ENCODE results near the gene SPAG4.

The SPAG4 gene

DNA sequence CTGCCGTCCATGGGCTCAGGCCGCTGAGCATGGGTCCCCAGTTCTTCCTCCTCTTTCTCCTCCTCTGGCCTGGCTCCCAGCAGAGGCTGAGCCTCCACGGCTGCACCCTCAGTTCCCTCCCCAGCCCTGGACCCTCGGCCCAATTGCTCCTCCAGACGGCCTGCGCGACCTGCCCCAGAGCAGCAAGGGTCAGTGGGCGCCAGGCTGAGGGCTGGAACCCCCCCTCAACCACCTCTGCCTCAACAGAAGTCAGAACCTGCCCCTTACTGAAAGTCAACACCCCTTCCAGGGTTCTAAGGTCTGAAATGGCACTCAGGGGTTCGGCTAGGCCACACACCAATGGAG, 15.9 kb upstream of the SPAG4 start:
- Histone ChIP-seq H3K27ac (replicated peaks; ENCODE audit: low read length) (no peak overlapping the region), H3K4ac (ENCODE audit: low read length) (no peak overlapping the region), H4K91ac (ENCODE audit: low read depth, low read length, poor library complexity) (no peak overlapping the region), H3K23ac (ENCODE audit: low read depth, low read length, poor library complexity) (no peak overlapping the region), H2BK15ac (ENCODE audit: low read length) (no peak overlapping the region), H2BK12ac (ENCODE audit: low read length) (no peak overlapping the region), H2AFZ (ENCODE audit: low read length) (no peak overlapping the region), H2BK120ac (ENCODE audit: low read depth, low read length) (no peak overlapping the region), H3K27me3 (ENCODE audit: control insufficient read depth in 3 of 3, insufficient read depth in 3 of 3, low read depth in 1 of 3, low read length in 3 of 3) (peaks cover 8 to 85% (median 36%) of the 10 kb centered on the region in 3 experiments), H4K8ac (ENCODE audit: low read depth, low read length) (no peak overlapping the region), H3K4me1 (ENCODE audit: control insufficient read depth in 2 of 2, insufficient read depth in 1 of 2, low read depth in 1 of 2, low read length in 2 of 2) (peaks cover 6 to 10% of the 10 kb centered on the region in 2 donors), H3K4me3 (ENCODE audit: low read length in 2 of 2) (no peak overlapping the region), H2BK5ac (ENCODE audit: low read length) (no peak overlapping the region), H3K14ac (ENCODE audit: low read length) (peak overlapping the region; percentile 84), H3K9ac (ENCODE audit: low read depth, low read length, poor library complexity) (no peak overlapping the region), H3K4me2 (ENCODE audit: insufficient read depth, low read length, poor library complexity, severe bottlenecking) (no peak overlapping the region), H2AK5ac (ENCODE audit: low read depth, low read length) (peak overlapping the region; percentile 25), H3K9me3 (replicated peaks in 1 of 2; ENCODE audit: control insufficient read depth in 2 of 2, insufficient read depth in 1 of 2, low read depth in 1 of 2, low read length in 2 of 2) (peaks cover 0 to 5% of the 10 kb centered on the region in 2 donors), H3K36me3 (replicated peaks in 1 of 2; ENCODE audit: control insufficient read depth in 2 of 2, insufficient read depth in 2 of 2, low read length in 2 of 2) (no peaks in the 10 kb centered on the region), H3K18ac (ENCODE audit: low read length) (peak overlapping the region; percentile 13), H3K79me1 (ENCODE audit: low read depth, low read length) (peaks cover 2% of the 10 kb centered on the region)
- WGBS, 2 donors (ENCODE audit: extremely low coverage in 2 of 2, insufficient read length in 2 of 2, insufficient replicate concordance in 1 of 2): no CpG with 5 or more reads among the region's 9 CpGs
- DNase-seq (ENCODE audit: low spot score): no peak

DNA sequence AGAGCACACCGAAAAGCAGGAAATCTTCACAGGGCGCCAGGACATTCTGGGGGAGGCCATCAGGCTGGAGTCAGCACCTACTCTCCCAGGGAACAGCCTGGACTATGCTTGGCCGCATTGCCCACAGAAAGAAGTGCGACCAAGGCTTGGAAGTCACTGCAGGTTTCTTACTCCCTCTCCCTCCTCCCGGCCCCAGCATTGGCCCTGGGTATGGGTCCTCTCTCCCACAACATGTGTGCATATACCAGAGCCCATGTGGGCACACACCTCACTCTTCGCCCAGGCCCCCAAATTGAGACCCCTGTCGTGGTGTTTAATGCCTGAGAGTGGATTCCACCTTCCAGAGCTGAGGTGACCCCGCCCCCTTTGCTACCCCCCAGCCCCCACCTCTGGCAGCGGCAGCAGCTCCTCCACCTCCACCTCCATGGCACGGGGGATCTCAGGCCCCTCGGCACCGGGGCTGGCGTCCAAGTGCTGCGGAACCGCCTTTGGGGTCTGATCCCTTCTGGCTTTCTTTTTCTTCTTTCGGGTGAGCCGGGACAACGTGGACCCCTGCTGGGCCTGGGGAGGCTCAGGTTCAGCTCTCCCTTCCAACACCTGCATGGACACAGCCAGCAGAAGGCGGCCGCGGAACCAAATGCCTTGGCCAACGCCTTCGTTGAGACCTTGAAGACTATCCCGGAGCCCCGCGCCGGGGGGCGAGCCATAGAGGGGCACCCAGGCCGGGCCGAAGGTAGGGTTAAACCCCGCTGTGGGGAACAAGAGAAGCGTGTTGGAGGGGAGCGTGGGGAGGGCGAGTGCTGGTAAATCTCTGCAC, 15.2 kb upstream of the SPAG4 start:
- peaks cover 8 to 90% (median 36%) of the 10 kb centered on the region in 3 experiments for H3K27me3 ChIP-seq (ENCODE audit: control insufficient read depth in 3 of 3, insufficient read depth in 3 of 3, low read depth in 1 of 3, low read length in 3 of 3)
- WGBS, 2 donors (ENCODE audit: extremely low coverage in 2 of 2, insufficient read length in 2 of 2, insufficient replicate concordance in 1 of 2): no CpG with 5 or more reads among the region's 34 CpGs

DNA sequence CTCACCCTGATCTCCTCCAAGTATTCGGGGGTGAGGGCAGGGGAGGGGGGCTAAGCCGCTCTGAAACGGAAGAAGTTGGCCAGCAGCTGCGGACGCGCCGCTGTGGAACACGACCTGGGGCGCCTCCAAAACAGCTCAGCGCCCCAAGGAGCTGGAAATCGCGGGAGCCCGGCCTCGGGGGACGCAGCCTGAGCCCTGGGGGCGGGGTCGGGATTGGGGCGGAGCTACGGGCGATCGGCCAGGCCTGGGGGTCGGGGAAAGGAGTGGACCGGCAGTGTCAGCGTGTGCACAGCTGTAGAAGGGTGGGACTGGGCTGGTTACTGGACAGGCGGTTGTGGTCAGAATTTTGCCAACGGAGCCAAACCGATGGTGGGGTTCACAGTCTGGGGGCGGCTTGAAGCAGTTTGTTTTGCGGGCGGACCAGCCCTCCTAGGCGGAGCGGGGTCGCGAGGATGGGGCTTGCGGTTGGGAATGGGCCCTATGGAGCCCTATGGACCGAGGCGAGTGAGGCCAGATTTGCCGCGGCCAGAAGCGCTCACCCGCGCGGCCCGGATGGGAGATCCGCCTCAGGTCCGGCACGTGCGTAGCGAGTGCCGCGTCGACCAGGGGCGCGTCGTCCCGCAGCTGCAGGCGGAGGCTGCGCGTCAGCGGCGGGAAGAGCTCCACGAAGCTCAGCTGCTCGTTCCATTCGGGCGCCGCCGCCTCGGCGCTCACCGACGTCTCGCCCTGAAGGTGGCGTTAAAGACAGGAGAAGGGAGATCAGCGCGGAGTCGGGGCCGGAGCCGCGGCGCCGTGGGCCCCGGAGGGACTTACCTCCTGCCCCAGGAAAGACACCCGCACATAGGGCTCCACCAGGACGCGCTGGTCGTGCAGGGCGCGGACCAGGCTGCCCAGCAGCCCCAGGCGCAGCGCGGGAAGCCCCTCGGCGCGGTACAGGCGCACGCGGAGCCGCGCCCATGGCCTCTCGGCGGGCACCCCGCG, 14.3 kb upstream of the SPAG4 start:
- peaks cover 8 to 87% (median 36%) of the 10 kb centered on the region in 3 experiments for H3K27me3 ChIP-seq (ENCODE audit: control insufficient read depth in 3 of 3, insufficient read depth in 3 of 3, low read depth in 1 of 3, low read length in 3 of 3)
- peak overlapping the region; percentile 99 for H3K18ac ChIP-seq (ENCODE audit: low read length)
- H2BK12ac ChIP-seq (ENCODE audit: low read length): peak overlapping the region; percentile 84
- H3K4ac ChIP-seq (ENCODE audit: low read length): no peak overlapping the region
- DNase-seq (ENCODE audit: low spot score): peak; percentile 62
- WGBS, 2 donors (ENCODE audit: extremely low coverage in 2 of 2, insufficient read length in 2 of 2, insufficient replicate concordance in 1 of 2): no CpG with 5 or more reads among the region's 103 CpGs
- H2AFZ ChIP-seq (ENCODE audit: low read length): peak overlapping the region; percentile 94
- H2BK15ac ChIP-seq (ENCODE audit: low read length): peak overlapping the region; percentile 9
- H3K4me3 ChIP-seq (ENCODE audit: low read length in 2 of 2): peak overlapping the region; percentile 34 to 78
- peak overlapping the region; percentile 89 for H3K14ac ChIP-seq (ENCODE audit: low read length)
- peaks cover 2% of the 10 kb centered on the region for H3K79me1 ChIP-seq (ENCODE audit: low read depth, low read length)
- H3K9ac ChIP-seq (ENCODE audit: low read depth, low read length, poor library complexity): peak overlapping the region; percentile 80
- peak overlapping the region; percentile 60 for H2BK5ac ChIP-seq (ENCODE audit: low read length)
- H4K91ac ChIP-seq (ENCODE audit: low read depth, low read length, poor library complexity): no peak overlapping the region
- peak overlapping the region; percentile 100 for H3K4me2 ChIP-seq (ENCODE audit: insufficient read depth, low read length, poor library complexity, severe bottlenecking)
- no peak overlapping the region for H4K8ac ChIP-seq (ENCODE audit: low read depth, low read length)
- H3K4me1 ChIP-seq (ENCODE audit: control insufficient read depth in 2 of 2, insufficient read depth in 1 of 2, low read depth in 1 of 2, low read length in 2 of 2): peaks cover 6 to 10% of the 10 kb centered on the region in 2 donors
- H3K36me3 ChIP-seq (replicated peaks in 1 of 2; ENCODE audit: control insufficient read depth in 2 of 2, insufficient read depth in 2 of 2, low read length in 2 of 2): no peaks in the 10 kb centered on the region
- H3K9me3 ChIP-seq (replicated peaks in 1 of 2; ENCODE audit: control insufficient read depth in 2 of 2, insufficient read depth in 1 of 2, low read depth in 1 of 2, low read length in 2 of 2): peaks cover 0 to 5% of the 10 kb centered on the region in 2 donors
- peak overlapping the region; percentile 86 for H2AK5ac ChIP-seq (ENCODE audit: low read depth, low read length)
- H3K27ac ChIP-seq (replicated peaks; ENCODE audit: low read length): no peak overlapping the region
- H3K23ac ChIP-seq (ENCODE audit: low read depth, low read length, poor library complexity): peak overlapping the region; percentile 91
- H2BK120ac ChIP-seq (ENCODE audit: low read depth, low read length): no peak overlapping the region

More for the DNA sequence above, 15.2 kb upstream of the SPAG4 start:
- Histone ChIP-seq H2BK15ac (ENCODE audit: low read length) (peak overlapping the region; percentile 15), H2BK12ac (ENCODE audit: low read length) (peak overlapping the region; percentile 70), H3K79me1 (ENCODE audit: low read depth, low read length) (peaks cover 2% of the 10 kb centered on the region), H2BK120ac (ENCODE audit: low read depth, low read length) (no peak overlapping the region), H3K4me2 (ENCODE audit: insufficient read depth, low read length, poor library complexity, severe bottlenecking) (peak overlapping the region; percentile 100), H2AK5ac (ENCODE audit: low read depth, low read length) (peak overlapping the region; percentile 37), H2BK5ac (ENCODE audit: low read length) (peak overlapping the region; percentile 35), H3K23ac (ENCODE audit: low read depth, low read length, poor library complexity) (peak overlapping the region; percentile 80), H3K9ac (ENCODE audit: low read depth, low read length, poor library complexity) (peak overlapping the region; percentile 80), H2AFZ (ENCODE audit: low read length) (peak overlapping the region; percentile 94), H3K4me1 (ENCODE audit: control insufficient read depth in 2 of 2, insufficient read depth in 1 of 2, low read depth in 1 of 2, low read length in 2 of 2) (peaks cover 6 to 10% of the 10 kb centered on the region in 2 donors), H3K4ac (ENCODE audit: low read length) (no peak overlapping the region), H3K4me3 (ENCODE audit: low read length in 2 of 2) (peak overlapping the region; percentile 34 to 78), H4K91ac (ENCODE audit: low read depth, low read length, poor library complexity) (no peak overlapping the region), H3K18ac (ENCODE audit: low read length) (peak overlapping the region; percentile 94), H3K27ac (replicated peaks; ENCODE audit: low read length) (no peak overlapping the region), H4K8ac (ENCODE audit: low read depth, low read length) (no peak overlapping the region), H3K14ac (ENCODE audit: low read length) (no peak overlapping the region), H3K9me3 (replicated peaks in 1 of 2; ENCODE audit: control insufficient read depth in 2 of 2, insufficient read depth in 1 of 2, low read depth in 1 of 2, low read length in 2 of 2) (peaks cover 0 to 5% of the 10 kb centered on the region in 2 donors), H3K36me3 (replicated peaks in 1 of 2; ENCODE audit: control insufficient read depth in 2 of 2, insufficient read depth in 2 of 2, low read length in 2 of 2) (no peaks in the 10 kb centered on the region)
- DNase-seq (ENCODE audit: low spot score): no peak

Data from neuronal stem cell (in vitro differentiated cells).